Muscle layer of duodenum (tissue), 2 donors: ENCODE results near the gene MGMT.

ENCODE experiments used
- H3K27ac ChIP-seq: one replicate; pipeline ENCODE4 v1.7.0; 2013; ENCODE audit warnings: mild to moderate bottlenecking, low read length
- H3K27me3 ChIP-seq: one replicate; pipeline ENCODE4 v1.7.0; 2013; ENCODE audit warnings: low read depth, mild to moderate bottlenecking, control low read depth, low read length
- H3K36me3 ChIP-seq, 2 donors: one replicate each; pipeline ENCODE4 v1.7.0; 2013; ENCODE audit warnings: low read length in 2 of 2, control low read depth in 1 of 2, mild to moderate bottlenecking in 1 of 2; ENCODE audit not compliant: insufficient read depth in 2 of 2, control insufficient read depth in 1 of 2
- H3K4me1 ChIP-seq, 2 donors: one replicate each; pipeline ENCODE4 v1.7.0; 2013; ENCODE audit warnings: low read length in 2 of 2, mild to moderate bottlenecking in 2 of 2, control low read depth in 1 of 2, moderate library complexity in 1 of 2; ENCODE audit not compliant: insufficient read depth in 2 of 2, control insufficient read depth in 1 of 2
- H3K4me3 ChIP-seq, 2 donors: one replicate each; pipeline ENCODE4 v1.7.0; 2013; ENCODE audit warnings: low read length in 2 of 2, low read depth in 1 of 2, mild to moderate bottlenecking in 1 of 2
- H3K9me3 ChIP-seq, 2 donors: one replicate each; pipeline ENCODE4 v1.7.0; 2013; ENCODE audit warnings: low read length in 2 of 2, control low read depth in 1 of 2, mild to moderate bottlenecking in 1 of 2; ENCODE audit not compliant: control insufficient read depth in 1 of 2
- donor health status: healthy.

Gene MGMT

GRCh38 chr10:129455625-129456024 is 11.4 kb upstream of the MGMT start:
- no peak overlapping the region for H3K27ac ChIP-seq
- H3K4me3 ChIP-seq, result no peak overlapping the region
- H3K36me3 ChIP-seq, result no peaks in the 10 kb centered on the region
- H3K27me3 ChIP-seq, result no peaks in the 10 kb centered on the region
- H3K4me1 ChIP-seq, result no peaks in the 10 kb centered on the region
- H3K9me3 ChIP-seq, result no peaks in the 10 kb centered on the region

- Histone ChIP-seq H3K36me3 (no peaks in the 10 kb centered on the region), H3K4me1 (no peaks in the 10 kb centered on the region), H3K27me3 (no peaks in the 10 kb centered on the region), H3K4me3 (no peak overlapping the region), H3K9me3 (no peaks in the 10 kb centered on the region), H3K27ac (no peak overlapping the region)
These were observed 7.1 kb upstream of the MGMT start for GRCh38 chr10:129459762-129460539.

- no peaks in the 10 kb centered on the region for H3K9me3 ChIP-seq
- peaks cover 0 to 8% of the 10 kb centered on the region in 2 donors for H3K4me1 ChIP-seq
- no peaks in the 10 kb centered on the region for H3K36me3 ChIP-seq
- H3K27ac ChIP-seq, result no peak overlapping the region
- no peaks in the 10 kb centered on the region for H3K27me3 ChIP-seq
- no peak overlapping the region for H3K4me3 ChIP-seq
These were observed 4.7 kb upstream of the MGMT start for GRCh38 chr10:129462257-129462795.

- Histone ChIP-seq H3K9me3 (no peaks in the 10 kb centered on the region), H3K4me1 (peaks cover 0 to 12% of the 10 kb centered on the region in 2 donors), H3K27me3 (no peaks in the 10 kb centered on the region), H3K4me3 (no peak overlapping the region), H3K27ac (no peak overlapping the region), H3K36me3 (no peaks in the 10 kb centered on the region)
These were observed 2.8 kb upstream of the MGMT start for GRCh38 chr10:129464251-129464650.

- H3K9me3 ChIP-seq, result no peaks in the 10 kb centered on the region
- no peaks in the 10 kb centered on the region for H3K27me3 ChIP-seq
- peaks cover 3 to 9% of the 10 kb centered on the region in 2 donors for H3K36me3 ChIP-seq
- H3K27ac ChIP-seq, result no peak overlapping the region
- H3K4me1 ChIP-seq, result peaks cover 0 to 12% of the 10 kb centered on the region in 2 donors
- peak overlapping the region; percentile 57 to 91 for H3K4me3 ChIP-seq
These were observed 992 bp upstream of the MGMT start for GRCh38 chr10:129465796-129466702.

- Histone ChIP-seq H3K4me3 (peak overlapping the region; percentile 63 to 91), H3K9me3 (no peaks in the 10 kb centered on the region), H3K27me3 (no peaks in the 10 kb centered on the region), H3K36me3 (peaks cover 5 to 19% of the 10 kb centered on the region in 2 donors), H3K4me1 (peaks cover 0 to 12% of the 10 kb centered on the region in 2 donors), H3K27ac (no peak overlapping the region)
These were observed 471 bp downstream of the MGMT start for GRCh38 chr10:129467359-129468064.

GRCh38 chr10:129468187-129468586 is 1.1 kb downstream of the MGMT start:
- Histone ChIP-seq H3K27ac (no peak overlapping the region), H3K4me1 (peaks cover 0 to 12% of the 10 kb centered on the region in 2 donors), H3K4me3 (no peak overlapping the region), H3K27me3 (no peaks in the 10 kb centered on the region), H3K36me3 (peaks cover 5 to 19% of the 10 kb centered on the region in 2 donors), H3K9me3 (no peaks in the 10 kb centered on the region)

- peaks cover 0 to 12% of the 10 kb centered on the region in 2 donors for H3K4me1 ChIP-seq
- H3K27me3 ChIP-seq, result no peaks in the 10 kb centered on the region
- no peak overlapping the region for H3K27ac ChIP-seq
- H3K9me3 ChIP-seq, result no peaks in the 10 kb centered on the region
- peaks cover 5 to 19% of the 10 kb centered on the region in 2 donors for H3K36me3 ChIP-seq
- H3K4me3 ChIP-seq, result no peak overlapping the region
These were observed 3.2 kb downstream of the MGMT start for GRCh38 chr10:129470103-129470851.

GRCh38 chr10:129471447-129472175 is 4.6 kb downstream of the MGMT start:
- peaks cover 5 to 19% of the 10 kb centered on the region in 2 donors for H3K36me3 ChIP-seq
- H3K27ac ChIP-seq, result no peak overlapping the region
- no peaks in the 10 kb centered on the region for H3K27me3 ChIP-seq
- H3K9me3 ChIP-seq, result no peaks in the 10 kb centered on the region
- H3K4me3 ChIP-seq, result no peak overlapping the region
- H3K4me1 ChIP-seq, result peaks cover 0 to 6% of the 10 kb centered on the region in 2 donors
